ENCODE data around the gene ABO.
"Not testable (repeated sequence)": the region's sequence is repeated elsewhere in the genome, so short reads cannot be mapped to it uniquely, and the experiment has no call there.

The ABO gene

DNA sequence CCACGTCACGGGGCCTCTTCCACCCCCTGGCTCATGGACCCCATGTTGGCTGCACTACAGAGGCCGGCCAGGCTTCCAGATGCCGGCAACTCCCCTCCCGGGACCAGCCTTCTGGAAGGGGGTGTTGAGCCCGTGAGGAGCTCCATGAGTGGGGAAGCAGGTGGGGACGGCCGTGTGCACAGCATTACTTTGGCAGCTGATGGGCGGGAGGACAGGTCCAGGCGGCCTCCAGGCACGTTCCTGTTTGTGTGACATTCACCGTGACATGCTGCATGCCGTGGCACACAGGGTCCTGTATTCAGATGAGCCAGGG is 29.1 kb upstream of the ABO start:
- Histone ChIP-seq H3K9ac (ENCODE audit: low read depth, low read length) (no peak overlapping the region), H3K9me3 (ENCODE audit: control insufficient read depth, insufficient read depth, low read length) (no peaks in the 10 kb centered on the region), H3K36me3 (ENCODE audit: insufficient read depth, low read length) (no peaks in the 10 kb centered on the region), H3K4me1 (ENCODE audit: insufficient read depth, low read length) (no peaks in the 10 kb centered on the region)

DNA sequence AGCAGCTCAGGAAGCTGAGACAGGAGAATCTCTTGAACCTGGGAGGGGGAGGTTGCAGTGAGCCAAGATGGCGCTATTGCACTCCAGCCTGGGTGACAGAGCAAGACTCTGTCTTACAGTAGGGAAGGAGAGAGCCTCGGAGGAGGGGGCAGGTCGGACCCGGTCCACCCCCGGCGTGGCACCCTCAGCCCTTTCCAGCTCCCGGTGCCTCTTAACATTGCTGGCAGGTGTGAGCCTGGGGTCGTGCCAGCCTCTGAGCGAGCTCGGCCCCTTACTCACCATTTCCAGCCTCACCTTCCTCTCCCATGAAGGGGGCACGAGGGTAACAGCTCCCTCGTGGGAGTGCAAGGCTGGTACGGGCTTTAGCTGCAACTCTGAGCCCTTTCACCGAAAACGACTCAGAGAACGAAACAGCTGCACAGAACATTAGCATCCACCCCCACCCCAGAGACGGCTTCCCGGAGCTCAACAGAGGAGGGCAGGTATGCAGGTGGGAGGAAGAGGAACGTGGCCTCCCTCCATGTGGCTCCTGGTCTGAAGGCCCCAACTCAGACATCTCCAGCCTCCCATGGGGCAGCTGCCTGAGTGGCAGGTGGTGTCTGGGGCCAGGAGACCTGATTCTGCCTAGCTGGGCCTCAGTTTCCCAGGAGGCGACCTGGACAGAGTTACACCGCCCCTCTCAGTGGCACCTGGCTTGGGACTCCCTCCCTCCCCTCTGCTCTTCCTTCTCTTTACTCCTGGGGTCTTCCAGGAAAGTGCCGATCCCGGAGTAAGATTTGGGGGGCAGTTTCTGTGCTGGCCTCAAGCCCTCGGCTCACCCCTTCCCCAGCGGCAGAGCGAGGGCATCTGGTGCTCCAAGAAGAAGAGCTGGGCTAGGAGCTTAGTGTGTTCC is 28.5 kb upstream of the ABO start:
- Histone ChIP-seq H3K36me3 (ENCODE audit: insufficient read depth, low read length) (no peaks in the 10 kb centered on the region), H3K9ac (ENCODE audit: low read depth, low read length) (no peak overlapping the region), H3K4me1 (ENCODE audit: insufficient read depth, low read length) (no peaks in the 10 kb centered on the region), H3K9me3 (ENCODE audit: control insufficient read depth, insufficient read depth, low read length) (no peaks in the 10 kb centered on the region)

DNA sequence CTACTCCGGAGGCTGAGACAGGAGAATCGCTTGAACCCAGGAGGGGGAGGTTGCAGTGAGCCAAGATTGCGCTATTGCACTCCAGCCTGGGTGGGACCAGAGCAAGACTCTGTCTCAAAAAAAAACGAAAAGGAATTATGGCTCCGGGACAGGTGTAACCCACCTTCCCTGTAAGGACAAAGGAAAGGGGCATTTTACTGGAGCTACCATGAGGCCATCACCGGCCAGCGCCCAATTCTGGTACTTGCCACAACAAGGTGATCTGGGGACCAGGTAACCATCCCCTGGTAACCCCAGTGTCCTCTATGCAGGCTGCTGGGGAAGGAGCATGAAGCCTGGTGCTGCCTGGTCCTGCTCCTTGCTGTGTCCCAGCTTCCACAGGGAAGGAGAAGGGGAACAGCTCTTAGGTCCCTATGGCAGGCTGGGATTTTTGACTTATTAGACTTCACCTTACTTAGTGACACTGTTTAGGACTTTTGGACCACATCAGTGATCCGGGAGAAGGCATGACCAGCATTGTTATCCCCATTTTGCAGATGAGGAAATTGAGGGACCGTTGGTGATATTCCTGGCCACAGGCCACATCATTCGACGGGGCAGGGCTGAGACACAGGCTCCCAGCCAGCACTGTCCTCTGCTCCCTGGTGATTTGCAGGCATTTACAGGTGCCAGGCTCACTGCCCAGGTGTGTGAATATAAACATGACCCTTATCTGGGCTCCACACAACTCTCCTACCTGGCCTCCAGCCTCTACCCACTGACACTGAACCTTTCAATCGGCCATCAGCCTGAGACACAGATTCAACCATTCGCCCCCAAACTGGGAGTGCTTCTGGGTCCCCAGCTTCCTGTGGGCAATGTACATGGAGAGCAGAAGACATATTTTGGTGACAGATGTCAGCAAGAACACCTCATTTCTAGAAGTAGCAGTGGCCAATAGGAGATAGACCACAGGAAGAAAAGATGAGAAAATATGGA is 26.5 kb upstream of the ABO start:
- no peaks in the 10 kb centered on the region for H3K4me1 ChIP-seq (ENCODE audit: insufficient read depth, low read length)
- H3K36me3 ChIP-seq (ENCODE audit: insufficient read depth, low read length), result no peaks in the 10 kb centered on the region
- no peak overlapping the region for H3K9ac ChIP-seq (ENCODE audit: low read depth, low read length)
- no peaks in the 10 kb centered on the region for H3K9me3 ChIP-seq (ENCODE audit: control insufficient read depth, insufficient read depth, low read length)

DNA sequence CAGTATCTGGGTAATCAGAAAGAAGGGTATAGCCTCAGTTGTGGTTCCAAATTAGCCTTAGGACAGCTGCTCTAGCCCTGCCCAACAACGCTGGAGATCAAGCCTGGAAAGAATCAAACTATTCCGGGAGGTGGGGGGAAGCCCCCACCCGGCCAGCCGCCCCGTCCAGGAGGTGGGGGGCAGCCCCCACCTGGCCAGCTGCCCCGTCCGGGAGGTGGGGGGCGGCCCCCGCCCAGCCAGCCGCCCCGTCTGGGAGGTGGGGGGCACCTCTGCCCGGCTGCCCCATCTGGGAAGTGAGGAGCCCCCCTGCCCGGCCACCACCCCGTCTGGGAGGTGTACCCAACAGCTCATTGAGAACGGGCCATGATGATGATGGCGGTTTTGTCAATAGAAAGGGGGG is 25.0 kb upstream of the ABO start:
- not testable (repeated sequence) for H3K9me3 ChIP-seq (ENCODE audit: control insufficient read depth, insufficient read depth, low read length); H3K9ac ChIP-seq (ENCODE audit: low read depth, low read length); H3K4me1 ChIP-seq (ENCODE audit: insufficient read depth, low read length); H3K36me3 ChIP-seq (ENCODE audit: insufficient read depth, low read length)

DNA sequence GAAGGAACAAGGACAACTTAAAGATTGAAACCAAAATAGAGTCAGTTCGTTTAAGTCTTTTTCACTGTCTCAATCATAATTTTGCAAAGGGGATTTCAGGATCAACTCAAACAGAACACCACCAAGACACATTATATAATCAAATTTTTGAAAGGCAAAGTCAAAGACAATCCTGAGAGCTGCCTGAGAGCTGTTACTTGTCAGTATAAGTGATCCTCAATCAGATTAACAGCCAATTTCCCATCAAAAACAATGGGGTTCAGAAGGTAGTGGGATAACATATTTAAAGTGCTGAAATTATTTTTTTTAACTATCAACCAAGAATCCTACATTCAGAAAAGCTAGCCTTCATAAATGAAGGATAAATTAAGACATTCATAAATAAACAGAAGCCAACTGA is 19.3 kb upstream of the ABO start:
- Histone ChIP-seq H3K4me1 (ENCODE audit: insufficient read depth, low read length) (no peaks in the 10 kb centered on the region), H3K36me3 (ENCODE audit: insufficient read depth, low read length) (no peaks in the 10 kb centered on the region), H3K9ac (ENCODE audit: low read depth, low read length) (no peak overlapping the region), H3K9me3 (ENCODE audit: control insufficient read depth, insufficient read depth, low read length) (peaks cover 10% of the 10 kb centered on the region)

DNA sequence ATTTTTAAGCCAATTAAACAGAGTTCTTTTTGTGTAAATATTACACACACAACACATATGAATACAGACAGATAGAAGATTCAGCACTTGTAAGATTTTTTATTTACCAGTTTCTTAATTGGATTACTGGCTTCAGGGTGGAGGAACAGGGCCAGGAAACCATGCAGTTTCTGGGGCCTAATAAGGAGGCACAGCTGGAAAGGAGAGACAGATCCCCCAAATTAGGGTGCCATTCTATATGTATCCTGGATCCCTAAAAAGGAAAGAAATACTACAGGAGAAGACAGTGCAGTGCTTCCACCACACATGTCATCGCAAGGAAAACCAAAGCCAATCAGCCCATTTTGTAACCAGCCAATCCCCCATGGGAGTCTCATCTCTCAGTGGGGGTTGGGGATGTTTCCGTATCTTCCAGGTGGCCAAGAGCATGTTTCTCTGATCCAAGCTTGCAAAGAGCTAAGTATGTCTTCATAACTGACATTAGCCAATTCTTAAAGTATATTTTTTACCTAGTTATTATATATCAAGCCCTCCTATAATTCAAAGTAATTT is 15.8 kb upstream of the ABO start:
- no peaks in the 10 kb centered on the region for H3K4me1 ChIP-seq (ENCODE audit: insufficient read depth, low read length)

DNA sequence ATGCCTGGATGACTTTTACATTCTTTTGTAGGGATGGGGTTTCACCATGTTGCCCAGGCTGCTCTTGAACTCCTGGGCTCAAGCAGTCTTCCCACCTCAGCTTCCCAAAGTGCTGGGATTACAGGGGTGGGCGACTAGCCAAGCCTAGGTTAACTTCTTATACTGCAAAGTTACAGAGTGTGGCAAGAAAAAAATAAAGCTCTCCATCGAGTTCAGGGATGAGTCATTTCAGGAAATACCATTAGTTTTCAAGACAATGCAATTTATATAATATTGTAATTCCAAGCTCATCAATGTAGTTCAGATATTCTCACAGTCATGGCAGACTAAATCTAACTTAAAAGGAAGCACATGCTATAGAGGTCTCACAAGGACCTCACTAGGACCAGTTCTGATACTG is 11.5 kb upstream of the ABO start:
- Histone ChIP-seq H3K4me1 (ENCODE audit: insufficient read depth, low read length) (no peaks in the 10 kb centered on the region), H3K9ac (ENCODE audit: low read depth, low read length) (no peak overlapping the region), H3K36me3 (ENCODE audit: insufficient read depth, low read length) (no peaks in the 10 kb centered on the region), H3K9me3 (ENCODE audit: control insufficient read depth, insufficient read depth, low read length) (peaks cover 16% of the 10 kb centered on the region; the same call in 1 of the 2 replicates)

More for the DNA sequence above, 15.8 kb upstream of the ABO start:
- H3K36me3 ChIP-seq (ENCODE audit: insufficient read depth, low read length), result no peaks in the 10 kb centered on the region
- no peak overlapping the region for H3K9ac ChIP-seq (ENCODE audit: low read depth, low read length)
- peaks cover 16% of the 10 kb centered on the region for H3K9me3 ChIP-seq (ENCODE audit: control insufficient read depth, insufficient read depth, low read length)

DNA sequence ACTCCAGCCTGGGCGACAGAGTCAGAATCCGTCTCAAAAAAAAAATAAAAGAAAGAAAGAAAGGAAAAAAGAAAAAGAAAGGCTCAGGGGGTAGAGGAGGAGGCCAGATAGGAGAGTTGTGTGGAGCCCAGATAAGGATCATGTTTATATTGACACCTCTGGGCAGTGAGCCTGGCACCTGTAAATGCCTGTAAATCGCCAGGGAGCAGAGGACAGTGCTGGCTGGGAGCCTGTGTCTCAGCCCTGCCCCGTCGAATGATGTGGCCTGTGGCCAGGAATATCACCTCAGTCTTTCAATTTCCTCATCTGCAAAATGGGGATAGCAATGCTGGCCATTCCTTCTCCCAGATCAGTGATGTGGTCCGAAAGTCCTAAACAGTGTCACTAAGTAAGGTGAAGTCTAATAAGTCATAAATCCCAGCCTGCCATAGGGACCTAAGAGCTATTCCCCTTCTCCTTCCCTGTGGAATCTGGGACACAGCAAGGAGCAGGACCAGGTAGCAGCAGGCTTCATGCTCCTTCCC is 10.3 kb upstream of the ABO start:
- no peaks in the 10 kb centered on the region for H3K36me3 ChIP-seq (ENCODE audit: insufficient read depth, low read length)
- no peaks in the 10 kb centered on the region for H3K4me1 ChIP-seq (ENCODE audit: insufficient read depth, low read length)
- no peak overlapping the region for H3K9ac ChIP-seq (ENCODE audit: low read depth, low read length)
- peaks cover 10% of the 10 kb centered on the region; the same call in 1 of the 2 replicates for H3K9me3 ChIP-seq (ENCODE audit: control insufficient read depth, insufficient read depth, low read length)

DNA sequence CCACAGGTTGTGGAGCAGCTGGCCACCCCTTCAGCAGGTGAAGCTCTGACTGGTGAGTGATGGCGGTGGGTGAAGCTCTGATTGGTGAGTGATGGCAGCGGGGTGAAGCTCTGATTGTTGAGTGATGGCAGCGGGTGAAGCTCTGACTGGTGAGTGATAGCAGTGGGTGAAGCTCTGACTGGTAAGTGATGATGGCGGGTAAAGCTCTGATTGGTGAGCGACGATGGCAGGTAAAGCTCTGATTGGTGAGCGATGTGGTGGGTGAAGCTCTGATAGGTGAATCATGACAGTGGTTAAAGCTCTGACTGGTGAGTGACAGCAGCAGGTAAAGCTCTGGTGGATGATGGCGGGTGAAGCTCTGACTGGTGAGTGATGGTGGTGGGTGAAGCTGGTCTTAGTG is 9.4 kb upstream of the ABO start:
- no peaks in the 10 kb centered on the region for H3K4me1 ChIP-seq (ENCODE audit: insufficient read depth, low read length)
- H3K9me3 ChIP-seq (ENCODE audit: control insufficient read depth, insufficient read depth, low read length), result peaks cover 5% of the 10 kb centered on the region
- no peaks in the 10 kb centered on the region for H3K36me3 ChIP-seq (ENCODE audit: insufficient read depth, low read length)
- no peak overlapping the region for H3K9ac ChIP-seq (ENCODE audit: low read depth, low read length)

DNA sequence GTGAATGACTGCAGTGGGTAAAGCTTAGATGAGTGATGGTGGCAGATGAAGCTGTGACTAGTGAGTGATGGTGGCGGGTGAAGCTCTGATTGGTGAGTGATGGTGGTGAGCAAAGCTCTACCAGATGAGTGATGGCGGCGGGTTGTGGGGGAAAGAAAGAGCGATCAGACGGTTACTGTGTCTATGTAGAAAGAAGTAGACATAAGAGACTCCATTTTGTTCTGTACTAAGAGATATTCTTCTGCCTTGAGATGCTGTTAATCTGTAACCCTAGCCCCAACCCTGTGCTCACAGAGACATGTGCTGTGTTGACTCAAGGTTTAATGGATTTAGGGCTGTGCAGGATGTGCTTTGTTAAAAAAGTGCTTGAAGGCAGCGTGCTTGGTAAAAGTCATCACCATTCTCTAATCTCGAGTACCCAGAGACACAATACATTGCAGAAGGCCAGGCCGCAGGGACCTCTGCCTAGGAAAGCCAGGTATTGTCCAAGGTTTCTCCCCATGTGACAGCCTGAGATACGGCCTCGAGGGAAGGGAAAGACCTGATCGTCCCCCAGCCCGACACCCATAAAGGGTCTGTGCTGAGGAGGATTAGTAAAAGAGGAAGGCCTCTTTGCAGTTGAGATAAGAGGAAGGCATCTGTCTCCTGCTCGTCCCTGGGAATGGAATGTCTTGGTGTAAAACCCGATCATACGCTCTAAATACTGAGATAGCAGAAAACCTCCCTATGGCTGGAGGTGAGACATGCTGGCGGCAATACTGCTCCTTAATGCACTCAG is 8.4 kb upstream of the ABO start:
- H3K9me3 ChIP-seq (ENCODE audit: control insufficient read depth, insufficient read depth, low read length); H3K4me1 ChIP-seq (ENCODE audit: insufficient read depth, low read length); H3K9ac ChIP-seq (ENCODE audit: low read depth, low read length); H3K36me3 ChIP-seq (ENCODE audit: insufficient read depth, low read length): not testable (repeated sequence)

DNA sequence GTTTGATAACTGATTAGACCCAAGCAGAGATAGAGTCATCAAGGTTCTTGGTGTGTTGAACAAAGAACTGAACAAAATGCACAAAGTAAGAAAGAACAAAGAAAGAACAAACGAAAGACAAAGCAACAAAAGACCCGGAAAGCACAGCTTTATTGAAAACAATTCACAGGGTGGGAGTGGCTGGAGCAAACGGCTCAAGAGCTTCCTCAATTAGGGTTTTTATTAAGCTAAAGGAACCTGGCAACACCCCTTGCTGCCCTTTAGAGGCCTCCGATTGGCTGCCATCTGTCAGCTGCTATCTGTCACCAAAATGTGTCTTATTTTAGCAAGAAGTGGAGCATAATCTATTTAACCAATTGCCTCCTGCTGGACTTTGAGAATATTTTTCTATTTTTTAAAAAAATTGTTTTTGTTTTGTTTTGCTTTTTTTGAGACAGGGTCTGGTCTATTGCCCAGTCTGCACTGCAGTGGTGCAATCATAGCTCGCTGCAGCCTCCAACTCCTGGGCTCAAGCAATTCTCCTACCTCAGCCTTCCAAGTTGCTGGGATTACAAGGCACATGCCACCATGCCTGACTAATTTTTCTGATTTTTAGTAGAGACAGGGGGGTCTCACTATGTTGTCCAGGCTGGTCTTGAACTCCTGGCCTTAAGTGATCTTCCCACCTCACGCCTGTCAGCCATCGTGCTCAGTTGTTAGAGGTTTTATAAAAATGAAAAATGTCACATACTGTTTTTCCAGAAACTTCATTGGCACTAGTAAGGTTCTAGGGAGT is 7.7 kb upstream of the ABO start:
- H3K9ac ChIP-seq (ENCODE audit: low read depth, low read length), result no peak overlapping the region
- no peaks in the 10 kb centered on the region for H3K36me3 ChIP-seq (ENCODE audit: insufficient read depth, low read length)
- no peaks in the 10 kb centered on the region; the same call in none of the 2 replicates for H3K9me3 ChIP-seq (ENCODE audit: control insufficient read depth, insufficient read depth, low read length)
- no peaks in the 10 kb centered on the region for H3K4me1 ChIP-seq (ENCODE audit: insufficient read depth, low read length)

DNA sequence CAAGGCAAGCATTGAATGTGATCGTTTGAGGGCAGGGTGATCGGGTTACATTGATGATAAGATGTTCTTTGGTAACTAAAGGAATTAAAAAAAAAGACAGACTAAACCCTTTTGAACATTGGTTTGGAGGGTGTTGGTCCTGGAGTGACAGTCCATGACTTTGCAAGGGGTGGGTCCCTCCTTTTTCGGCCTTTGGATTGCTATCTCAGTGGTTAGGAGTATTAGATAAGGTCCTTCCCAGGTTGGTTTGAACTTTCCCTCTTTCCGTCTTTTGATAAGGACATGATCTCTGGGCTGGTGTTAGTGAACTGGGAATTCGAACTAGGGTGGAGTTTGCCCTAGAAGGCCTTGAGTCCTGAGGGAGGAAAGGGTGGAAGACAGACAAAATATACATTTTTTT is 5.4 kb upstream of the ABO start:
- Histone ChIP-seq H3K4me1 (ENCODE audit: insufficient read depth, low read length) (no peaks in the 10 kb centered on the region), H3K36me3 (ENCODE audit: insufficient read depth, low read length) (no peaks in the 10 kb centered on the region), H3K9ac (ENCODE audit: low read depth, low read length) (no peak overlapping the region), H3K9me3 (ENCODE audit: control insufficient read depth, insufficient read depth, low read length) (no peaks in the 10 kb centered on the region; the same call in none of the 2 replicates)

Data from ES-I3 (cell line).